SK-N-SH treated with all-trans-retinoic acid at 6 μM for 48 hours (cell line): ENCODE data around the gene OR7C1.

Experiments
- ATAC-seq: fragments of 200-7000 bp; cut with Tn5 transposase; 3 replicates; pipeline ENCODE4 v1.9.1; 2020; ENCODE audit warnings: mild to moderate bottlenecking, moderate library complexity
- ARNTL ChIP-seq: fragments of 450-650 bp; formaldehyde crosslinking; IDR thresholded peaks from 2 replicates; pipeline ENCODE4 v1.5.0; 2020; ENCODE audit warnings: low read depth, mild to moderate bottlenecking, moderate library complexity, borderline replicate concordance
- BACH2 ChIP-seq: fragments of 250-450 bp; sonication (Bioruptor Pico); IDR thresholded peaks from 2 replicates; pipeline ENCODE4 v1.9.0; 2021; ENCODE audit warnings: mild to moderate bottlenecking, borderline replicate concordance
- CREB5 ChIP-seq: fragments of 250-450 bp; sonication (Bioruptor Pico); IDR thresholded peaks from 2 replicates; pipeline ENCODE4 v1.5.1; 2020; ENCODE audit warnings: low read depth, mild to moderate bottlenecking, moderate library complexity
- ESRRG ChIP-seq: fragments of 250-450 bp; sonication (Bioruptor Pico); IDR thresholded peaks from 2 replicates; pipeline ENCODE4 v1.6.1; 2021; ENCODE audit warnings: mild to moderate bottlenecking
- GLIS3 ChIP-seq: fragments of 250-450 bp; sonication (Bioruptor Pico); IDR thresholded peaks from 2 replicates; pipeline ENCODE4 v1.5.0; 2020; ENCODE audit warnings: mild to moderate bottlenecking, moderate library complexity
- ISL1 ChIP-seq: fragments of 250-450 bp; sonication (Bioruptor Pico); IDR thresholded peaks from 2 replicates; pipeline ENCODE4 v2.1.2; 2022; ENCODE audit warnings: mild to moderate bottlenecking, moderate library complexity
- OSR1 ChIP-seq: fragments of 250-450 bp; sonication (Bioruptor Pico); IDR thresholded peaks from 2 replicates; pipeline ENCODE4 v1.8.0; 2022; ENCODE audit warnings: moderate library complexity, mild to moderate bottlenecking, inconsistent platforms
- PATZ1 ChIP-seq: fragments of 250-450 bp; sonication (Bioruptor Pico); IDR thresholded peaks from 2 replicates; pipeline ENCODE4 v1.8.0; 2020; ENCODE audit warnings: mild to moderate bottlenecking, moderate library complexity, borderline replicate concordance
- POU6F1 ChIP-seq: fragments of 250-450 bp; sonication (Bioruptor Pico); IDR thresholded peaks from 2 replicates; pipeline ENCODE4 v1.8.0; 2021; ENCODE audit warnings: low read depth, mild to moderate bottlenecking, moderate library complexity, borderline replicate concordance
- PPARA ChIP-seq: fragments of 250-450 bp; sonication (Bioruptor Pico); IDR thresholded peaks from 2 replicates; pipeline ENCODE4 v1.5.0; 2020; ENCODE audit warnings: mild to moderate bottlenecking, borderline replicate concordance
- RARB ChIP-seq: fragments of 250-450 bp; sonication (Bioruptor Pico); IDR thresholded peaks from 2 replicates; pipeline ENCODE4 v1.8.0; 2021; ENCODE audit warnings: mild to moderate bottlenecking, moderate library complexity
- SNAI2 ChIP-seq: fragments of 250-450 bp; sonication (Bioruptor Pico); IDR thresholded peaks from 2 replicates; pipeline ENCODE4 v1.5.0; 2020; ENCODE audit warnings: mild to moderate bottlenecking, moderate library complexity
- TOX ChIP-seq: fragments of 250-450 bp; sonication (Bioruptor Pico); IDR thresholded peaks from 2 replicates; pipeline ENCODE4 v1.8.0; 2021; ENCODE audit warnings: mild to moderate bottlenecking, moderate library complexity, borderline replicate concordance
- ZC3H10 ChIP-seq: fragments of 250-450 bp; sonication (Bioruptor Pico); IDR thresholded peaks from 2 replicates; pipeline ENCODE4 v1.5.1; 2021; ENCODE audit warnings: mild to moderate bottlenecking, moderate library complexity
- ZFP3 ChIP-seq: fragments of 250-450 bp; sonication (Bioruptor Pico); IDR thresholded peaks from 2 replicates; pipeline ENCODE4 v1.5.0; 2020; ENCODE audit warnings: mild to moderate bottlenecking, moderate library complexity
- ZNF565 ChIP-seq: fragments of 450-650 bp; formaldehyde crosslinking; conservative IDR thresholded peaks from 2 replicates; pipeline ENCODE4 v1.5.0; 2020; ENCODE audit warnings: low read depth, mild to moderate bottlenecking, moderate library complexity
- ZNF70 ChIP-seq: fragments of 450-650 bp; formaldehyde crosslinking; IDR thresholded peaks from 2 replicates; pipeline ENCODE4 v1.5.0; 2020; ENCODE audit warnings: mild to moderate bottlenecking, moderate library complexity
- ZNF8 ChIP-seq: fragments of 450-650 bp; formaldehyde crosslinking; IDR thresholded peaks from 2 replicates; pipeline ENCODE4 v1.5.0; 2020; ENCODE audit warnings: mild to moderate bottlenecking, moderate library complexity

Gene OR7C1

GRCh38 chr19:14843578-14843977, 8.6 kb upstream of the OR7C1 start (continued):
- TF ChIP-seq PPARA (CRISPR knock-in tag): no peak
- TF ChIP-seq TOX (CRISPR knock-in tag): no peak
- TF ChIP-seq ZFP3 (CRISPR knock-in tag): no peak
- no peak for TF ChIP-seq ZC3H10 (CRISPR knock-in tag)
- TF ChIP-seq, all 23 proteins: peak for 0

- ATAC-seq: no peak
- no peak for TF ChIP-seq RARB
- no peak for TF ChIP-seq SNAI2 (CRISPR knock-in tag)
- TF ChIP-seq OSR1 (CRISPR knock-in tag): no peak
- no peak for TF ChIP-seq PATZ1 (CRISPR knock-in tag)
- TF ChIP-seq ZNF70 (CRISPR knock-in tag): no peak
- no peak for TF ChIP-seq ZNF565 (CRISPR knock-in tag)
- TF ChIP-seq CREB5 (CRISPR knock-in tag): no peak
- TF ChIP-seq ESRRG: no peak
- TF ChIP-seq ISL1 (CRISPR knock-in tag): no peak
Measured at GRCh38 chr19:14843169-14843568, 8.2 kb upstream of the OR7C1 start.

- no peak for TF ChIP-seq ARNTL (CRISPR knock-in tag)
- TF ChIP-seq BACH2 (CRISPR knock-in tag): no peak
- TF ChIP-seq ZNF70 (CRISPR knock-in tag): no peak
- no peak for TF ChIP-seq ISL1 (CRISPR knock-in tag)
- TF ChIP-seq SNAI2 (CRISPR knock-in tag): no peak
- no peak for TF ChIP-seq ZNF8
- no peak for TF ChIP-seq CREB5 (CRISPR knock-in tag)
- no peak for TF ChIP-seq PATZ1 (CRISPR knock-in tag)
- no peak for TF ChIP-seq POU6F1 (CRISPR knock-in tag)
- ATAC-seq: no peak
Measured at GRCh38 chr19:14840206-14840605, 5.2 kb upstream of the OR7C1 start.

GRCh38 chr19:14837391-14837790, 2.4 kb upstream of the OR7C1 start:
- TF ChIP-seq GLIS3 (CRISPR knock-in tag) (no peak), PATZ1 (CRISPR knock-in tag) (no peak), ESRRG (no peak), PPARA (CRISPR knock-in tag) (no peak), CREB5 (CRISPR knock-in tag) (no peak), ZNF70 (CRISPR knock-in tag) (no peak)
- ATAC-seq: no peak
